Measurements from ENCODE around the gene LYSMD2.
A peak's percentile ranks its signal among the peaks of the same experiment; 100 is the strongest.

LYSMD2 gene

GRCh38 chr15:51718746-51719145, 18.7 kb downstream of the LYSMD2 start:
- no peak for FAIRE-seq

DNA sequence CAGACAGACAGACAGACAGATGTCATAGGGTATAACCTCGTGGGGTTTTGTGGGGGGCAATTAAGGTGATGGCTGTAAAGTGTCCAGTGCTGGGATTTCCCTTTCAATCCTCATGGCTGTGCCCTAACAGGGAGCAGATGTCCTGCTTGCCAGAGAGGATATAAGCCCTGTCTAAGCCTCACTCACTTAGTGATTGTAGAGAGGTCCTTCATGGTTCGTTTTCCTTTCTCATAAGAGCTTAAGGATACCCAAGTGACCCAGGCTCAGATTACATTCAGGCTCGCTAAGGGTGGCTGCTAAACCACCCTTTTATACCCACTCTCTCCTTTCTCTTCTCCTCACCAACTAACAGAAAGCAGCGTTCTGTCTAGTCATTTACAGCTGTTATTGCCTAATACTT, 19.2 kb downstream of the LYSMD2 start:
- no peak for FAIRE-seq

GRCh38 chr15:51714911-51715310, 22.5 kb downstream of the LYSMD2 start:
- no peak for FAIRE-seq

GRCh38 chr15:51714162-51714561, 23.3 kb downstream of the LYSMD2 start:
- no peak for FAIRE-seq

- FAIRE-seq: no peak
These were observed 28.4 kb downstream of the LYSMD2 start for GRCh38 chr15:51709031-51709430.

DNA sequence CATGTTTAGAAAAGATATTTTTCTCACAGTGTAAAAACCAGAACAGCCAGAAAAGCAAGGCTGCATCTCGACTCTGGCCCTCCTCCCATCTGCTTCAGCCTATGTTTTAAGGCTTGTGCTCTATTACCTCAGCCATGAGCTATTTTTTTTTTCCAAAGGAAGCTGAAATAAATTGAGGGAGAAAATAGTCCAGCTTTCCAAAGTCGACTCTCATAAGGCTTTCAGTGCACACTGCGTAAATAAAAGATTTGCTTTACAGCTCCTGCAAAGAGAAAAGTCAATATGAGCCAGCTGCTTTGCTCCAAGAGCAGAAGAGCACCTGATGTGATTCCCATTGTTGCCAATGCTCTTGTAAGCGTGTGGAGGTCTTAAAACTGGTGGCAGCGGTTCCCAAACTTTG, 29.4 kb downstream of the LYSMD2 start:
- FAIRE-seq: no peak

GRCh38 chr15:51706926-51707608, 30.4 kb downstream of the LYSMD2 start:
- FAIRE-seq: peak; percentile 94

- FAIRE-seq: no peak
These were observed 31.2 kb downstream of the LYSMD2 start for GRCh38 chr15:51706291-51706690.

DNA sequence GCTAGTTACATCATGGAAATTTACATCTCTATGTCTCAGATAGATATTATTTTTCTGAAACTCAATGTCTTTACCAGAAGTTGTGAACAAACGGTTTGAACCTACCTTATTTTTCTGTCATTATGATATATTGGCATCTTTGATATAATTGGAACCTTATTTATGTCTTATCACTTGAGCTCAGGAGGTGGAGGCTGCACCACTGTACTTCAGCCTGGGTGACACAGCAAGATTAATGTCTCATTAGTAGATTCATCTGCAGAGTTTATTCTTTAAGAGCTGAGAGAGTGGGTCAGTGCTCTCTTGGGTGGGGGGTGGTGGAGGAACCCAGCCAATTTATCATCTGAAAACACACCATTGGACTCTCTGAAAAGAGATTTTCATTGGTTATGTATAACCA, 34.7 kb downstream of the LYSMD2 start:
- FAIRE-seq: no peak

GRCh38 chr15:51699373-51699772, 38.1 kb downstream of the LYSMD2 start:
- FAIRE-seq: no peak

- FAIRE-seq: no peak
These were observed 40.3 kb downstream of the LYSMD2 start for GRCh38 chr15:51697163-51697562.

DNA sequence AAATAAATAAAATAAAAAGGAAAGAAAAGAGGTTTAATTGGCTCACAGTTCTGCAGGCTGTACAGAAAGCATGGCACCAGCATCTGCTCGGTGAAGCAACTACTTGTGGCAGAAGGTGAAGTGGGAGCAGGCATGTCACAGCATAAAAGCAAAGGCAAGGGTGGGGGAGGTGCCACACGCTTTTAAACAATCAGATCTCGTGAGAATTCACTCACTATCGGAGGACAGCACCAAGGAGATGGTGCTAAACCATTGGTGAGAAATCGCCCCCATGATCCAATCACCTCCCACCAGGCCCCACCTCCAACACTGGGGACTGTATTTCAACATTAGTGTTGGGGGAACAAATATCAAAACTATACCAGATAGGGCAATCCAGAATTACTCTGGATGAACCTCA, 40.9 kb downstream of the LYSMD2 start:
- no peak for FAIRE-seq

DNA sequence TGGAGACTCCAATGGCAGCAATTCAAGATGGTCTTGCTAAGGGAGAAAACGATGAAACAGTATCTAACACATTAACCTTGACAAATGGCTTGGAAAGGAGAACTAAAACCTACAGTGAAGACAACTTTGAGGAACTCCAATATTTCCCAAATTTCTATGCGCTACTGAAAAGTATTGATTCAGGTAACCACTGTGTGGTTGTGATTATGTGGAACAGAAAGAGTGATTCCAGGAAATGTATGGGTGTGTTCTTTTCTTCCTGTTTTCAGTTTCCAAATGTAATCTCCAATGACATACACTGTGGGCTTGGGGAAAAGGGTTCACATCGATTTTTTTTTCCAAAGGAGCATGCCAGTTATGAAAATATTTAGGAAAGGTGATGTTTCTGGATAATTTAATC, 45.3 kb downstream of the LYSMD2 start:
- FAIRE-seq: no peak

- no peak for FAIRE-seq
These were observed 48.6 kb downstream of the LYSMD2 start for GRCh38 chr15:51688863-51689262.

DNA sequence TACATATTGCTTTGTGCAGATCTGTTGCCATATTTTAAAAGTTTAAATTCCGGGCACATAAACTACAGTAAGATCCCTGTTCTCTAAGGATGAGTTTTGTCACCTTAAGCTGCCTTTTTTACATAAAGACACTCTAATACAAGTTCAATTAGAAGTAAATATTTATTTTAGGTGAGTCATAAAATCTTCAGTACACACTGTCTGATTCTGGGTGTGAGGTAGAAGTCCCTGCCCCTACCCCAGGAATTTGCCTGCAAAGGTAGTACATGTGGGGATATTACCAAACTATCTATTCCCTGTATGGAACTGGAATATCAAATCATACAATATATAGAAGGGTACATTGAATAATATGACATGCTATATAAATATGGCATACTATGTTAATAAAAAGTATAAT, 49.9 kb downstream of the LYSMD2 start:
- no peak for FAIRE-seq

DNA sequence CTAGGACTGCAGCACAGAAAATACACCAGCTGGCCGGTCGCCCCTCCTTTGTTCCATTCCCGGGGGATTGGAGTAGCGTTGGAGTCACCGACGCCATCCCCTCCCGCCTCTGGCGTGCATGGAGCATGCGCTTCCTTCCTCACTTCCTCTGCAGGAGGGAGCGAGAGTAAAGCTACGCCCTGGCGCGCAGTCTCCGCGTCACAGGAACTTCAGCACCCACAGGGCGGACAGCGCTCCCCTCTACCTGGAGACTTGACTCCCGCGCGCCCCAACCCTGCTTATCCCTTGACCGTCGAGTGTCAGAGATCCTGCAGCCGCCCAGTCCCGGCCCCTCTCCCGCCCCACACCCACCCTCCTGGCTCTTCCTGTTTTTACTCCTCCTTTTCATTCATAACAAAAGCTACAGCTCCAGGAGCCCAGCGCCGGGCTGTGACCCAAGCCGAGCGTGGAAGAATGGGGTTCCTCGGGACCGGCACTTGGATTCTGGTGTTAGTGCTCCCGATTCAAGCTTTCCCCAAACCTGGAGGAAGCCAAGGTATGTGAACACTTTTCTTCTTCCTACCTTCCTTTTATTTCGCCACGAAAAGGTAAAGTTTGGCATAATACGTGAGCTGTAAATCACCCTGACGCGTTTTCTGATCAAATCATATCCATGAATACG, 56.0 kb downstream of the LYSMD2 start, which contains the start of gene SCG3:
Gene SCG3 (plus strand): TSS at position 201 of the 661 bp plus-strand sequence. CDS start 253 bp downstream, at position 454.
- no peak for FAIRE-seq

- FAIRE-seq: no peak
These were observed 57.1 kb downstream of the LYSMD2 start for GRCh38 chr15:51680321-51680720.

GRCh38 chr15:51678096-51678495, 59.4 kb downstream of the LYSMD2 start:
- FAIRE-seq: no peak

DNA sequence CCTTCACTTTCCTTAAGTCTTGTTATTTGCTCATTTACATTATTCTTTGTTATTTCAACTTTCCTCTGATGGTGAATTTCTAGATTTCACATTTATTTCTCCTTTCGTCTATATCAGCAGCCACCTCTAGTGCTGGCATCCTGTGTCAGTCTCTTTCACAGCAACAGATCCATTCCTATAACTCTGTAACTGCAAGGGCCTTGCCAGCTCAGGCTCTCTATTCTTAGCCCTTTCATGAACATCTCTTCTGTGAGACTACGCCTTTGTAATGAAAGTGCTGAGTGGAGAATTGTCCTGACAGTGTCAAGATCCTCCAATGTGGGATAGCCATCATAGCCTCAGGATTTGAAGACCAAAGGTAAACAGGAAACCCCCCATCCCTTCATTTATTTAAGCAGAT, 60.0 kb downstream of the LYSMD2 start:
- no peak for FAIRE-seq

GRCh38 chr15:51677021-51677420, 60.4 kb downstream of the LYSMD2 start:
- no peak for FAIRE-seq

DNA sequence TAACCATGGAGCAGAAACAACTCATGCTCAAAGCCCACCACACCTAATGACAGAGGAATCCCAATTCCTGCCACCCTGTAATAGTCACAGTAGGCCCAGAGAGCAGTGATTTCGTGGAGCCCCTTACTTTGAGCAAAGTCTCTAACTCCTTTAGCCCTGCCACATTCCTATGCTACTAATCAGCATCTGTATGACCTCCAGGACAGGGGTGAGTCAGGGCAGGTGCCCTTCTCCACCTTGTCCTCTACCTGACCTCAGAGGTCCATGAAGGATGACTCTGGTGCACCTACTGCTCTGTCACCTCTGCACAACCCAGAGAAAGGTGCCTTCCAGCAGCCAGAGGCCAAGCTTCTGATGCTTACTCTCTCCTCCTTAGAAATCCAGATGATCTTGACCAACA, 62.2 kb downstream of the LYSMD2 start:
- no peak for FAIRE-seq

Measured in endometrium (tissue), 2 donors.